ENCODE data around the gene ASB2. TPM values are rescaled to one million over a fixed set of nuclear protein-coding genes. Genes with fewer than 3 reads are reported as not detected.

ASB2 gene
- total RNA-seq, 1 donor from 2014 or later, result not detected

DNA sequence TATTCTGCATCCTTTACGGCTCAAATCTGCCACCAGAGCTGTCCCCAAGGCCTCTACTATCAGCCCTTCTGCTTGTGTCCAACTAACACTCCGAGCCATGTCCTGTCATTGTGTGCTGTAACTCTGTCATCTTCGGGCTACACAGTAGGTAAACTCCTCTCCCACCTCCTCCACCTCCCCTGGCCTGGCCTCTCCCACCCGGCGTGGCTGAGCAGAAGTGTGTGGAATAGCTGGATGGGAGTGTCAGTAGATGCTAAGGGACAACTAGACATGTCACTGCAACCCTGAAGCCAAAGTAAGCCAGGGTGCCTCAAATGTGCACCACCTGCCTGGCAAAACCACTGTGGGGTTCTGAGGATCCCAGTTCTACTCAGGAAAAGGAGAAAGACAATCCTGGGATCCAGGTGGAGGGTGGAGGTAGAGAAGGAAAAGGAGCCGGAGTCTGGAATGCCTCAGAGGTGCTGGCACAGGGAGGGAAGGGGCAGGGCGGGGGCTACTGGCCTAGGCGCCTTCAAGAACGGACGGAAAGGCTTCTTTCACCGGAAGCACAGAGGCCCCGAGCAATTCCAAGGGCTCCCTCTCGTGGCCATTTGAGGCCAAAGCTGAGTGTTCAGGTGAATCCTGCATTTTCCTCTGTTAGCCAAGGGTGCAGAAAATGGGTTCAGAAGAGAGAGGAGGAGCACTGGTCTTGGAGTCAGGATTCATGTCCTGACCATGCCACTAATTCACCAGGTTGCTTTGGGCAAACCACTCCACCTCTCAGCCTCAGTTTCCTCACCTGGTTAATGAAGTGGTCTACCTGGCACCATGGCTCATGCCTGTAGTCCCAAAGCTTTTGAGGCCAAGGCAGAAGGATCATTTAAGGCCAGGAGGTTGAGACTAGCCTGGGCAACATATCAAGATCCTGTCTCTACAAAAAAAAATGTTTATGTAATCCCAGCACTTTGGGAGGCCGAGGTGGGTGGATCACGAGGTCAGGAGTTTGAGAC is 69.7 kb downstream of the ASB2 start:
- peak; percentile 51 for DNase-seq (ENCODE audit: low spot score, unreplicated experiment)
- Mint-ChIP-seq H3K4me1 (ENCODE audit: low read depth) (peaks cover 15% of the 10 kb centered on the region), H3K9me3 (ENCODE audit: low read depth) (no peaks in the 10 kb centered on the region), H3K27me3 (peaks cover 7% of the 10 kb centered on the region), H3K27ac (no peak overlapping the region), H3K36me3 (ENCODE audit: insufficient read depth) (no peaks in the 10 kb centered on the region), H3K4me3 (ENCODE audit: low read depth) (no peak overlapping the region)
- TF ChIP-seq, protein P1, sequence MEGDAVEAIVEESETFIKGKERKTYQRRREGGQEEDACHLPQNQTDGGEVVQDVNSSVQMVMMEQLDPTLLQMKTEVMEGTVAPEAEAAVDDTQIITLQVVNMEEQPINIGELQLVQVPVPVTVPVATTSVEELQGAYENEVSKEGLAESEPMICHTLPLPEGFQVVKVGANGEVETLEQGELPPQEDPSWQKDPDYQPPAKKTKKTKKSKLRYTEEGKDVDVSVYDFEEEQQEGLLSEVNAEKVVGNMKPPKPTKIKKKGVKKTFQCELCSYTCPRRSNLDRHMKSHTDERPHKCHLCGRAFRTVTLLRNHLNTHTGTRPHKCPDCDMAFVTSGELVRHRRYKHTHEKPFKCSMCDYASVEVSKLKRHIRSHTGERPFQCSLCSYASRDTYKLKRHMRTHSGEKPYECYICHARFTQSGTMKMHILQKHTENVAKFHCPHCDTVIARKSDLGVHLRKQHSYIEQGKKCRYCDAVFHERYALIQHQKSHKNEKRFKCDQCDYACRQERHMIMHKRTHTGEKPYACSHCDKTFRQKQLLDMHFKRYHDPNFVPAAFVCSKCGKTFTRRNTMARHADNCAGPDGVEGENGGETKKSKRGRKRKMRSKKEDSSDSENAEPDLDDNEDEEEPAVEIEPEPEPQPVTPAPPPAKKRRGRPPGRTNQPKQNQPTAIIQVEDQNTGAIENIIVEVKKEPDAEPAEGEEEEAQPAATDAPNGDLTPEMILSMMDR (IDR thresholded peaks at IDR 0.05; ENCODE audit: unreplicated experiment), result peak; percentile 81

DNA sequence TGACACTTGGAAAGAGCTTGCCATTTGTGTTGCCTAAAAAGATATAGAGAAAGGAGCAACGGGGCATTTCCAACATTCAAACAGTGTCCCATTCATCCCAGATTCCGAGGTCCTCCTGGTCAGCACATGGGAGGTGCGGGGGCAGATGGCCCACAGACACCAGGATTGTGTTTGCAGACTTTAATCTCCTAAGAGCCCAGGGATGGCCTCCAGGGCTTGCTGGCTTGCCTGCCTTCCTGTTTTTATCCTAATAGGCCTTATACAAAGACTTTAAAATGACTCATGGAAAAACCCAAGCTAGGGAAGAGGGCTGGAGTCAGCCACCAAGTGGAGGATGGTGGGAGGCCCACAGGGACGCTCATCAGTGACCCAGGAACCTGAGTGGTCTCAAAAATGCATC is 70.7 kb downstream of the ASB2 start:
- Mint-ChIP-seq H3K36me3 (ENCODE audit: insufficient read depth) (no peaks in the 10 kb centered on the region), H3K27me3 (peaks cover 9% of the 10 kb centered on the region), H3K9me3 (ENCODE audit: low read depth) (no peaks in the 10 kb centered on the region), H3K4me3 (ENCODE audit: low read depth) (no peak overlapping the region), H3K27ac (no peak overlapping the region), H3K4me1 (ENCODE audit: low read depth) (peaks cover 18% of the 10 kb centered on the region)
- no peak for DNase-seq (ENCODE audit: low spot score, unreplicated experiment)
- TF ChIP-seq, protein P1 (IDR thresholded peaks at IDR 0.05; ENCODE audit: unreplicated experiment), result no peak

DNA sequence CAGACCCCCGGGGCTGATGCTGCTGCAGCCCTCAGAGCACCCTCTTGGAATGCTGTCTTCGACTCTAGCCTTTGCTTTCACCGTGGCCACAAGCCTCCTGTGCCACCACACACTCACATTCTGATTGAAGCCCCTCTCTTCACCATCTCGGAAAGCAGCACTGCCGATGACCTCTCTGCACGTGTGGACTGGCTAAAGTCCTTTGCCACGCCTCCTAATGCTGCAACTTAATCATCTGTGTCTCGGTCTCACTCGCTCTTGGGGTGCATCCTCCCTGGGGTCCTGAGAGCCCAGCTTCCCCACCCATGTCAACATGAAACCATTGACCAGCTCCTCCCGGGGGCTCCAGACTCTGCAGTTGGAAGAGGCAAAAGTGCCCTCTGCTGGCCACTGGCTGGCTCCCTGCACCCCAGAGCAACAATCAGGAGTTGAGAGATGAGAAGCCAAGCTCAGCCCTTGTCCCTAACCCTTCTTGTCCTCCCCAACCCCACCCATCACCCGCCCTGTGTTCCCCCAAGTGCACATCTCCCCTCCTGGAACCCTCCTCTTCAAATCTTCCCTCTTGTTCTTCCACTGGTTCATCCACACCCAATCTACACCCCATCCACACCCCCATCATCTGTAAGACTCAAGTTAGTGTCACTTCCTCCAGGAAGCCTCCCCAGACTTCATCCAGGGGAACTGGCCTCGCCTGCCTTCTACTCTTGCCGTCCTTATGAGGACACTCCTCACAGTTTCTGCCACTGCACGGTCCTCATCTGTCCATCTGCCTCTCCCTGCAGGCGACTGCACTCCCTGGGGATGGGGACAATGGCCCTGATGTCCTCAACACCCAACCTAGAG is 72.8 kb downstream of the ASB2 start:
- H3K4me3 Mint-ChIP-seq (ENCODE audit: low read depth), result no peak overlapping the region
- peaks cover 12% of the 10 kb centered on the region for H3K27me3 Mint-ChIP-seq
- peaks cover 18% of the 10 kb centered on the region for H3K4me1 Mint-ChIP-seq (ENCODE audit: low read depth)
- no peaks in the 10 kb centered on the region for H3K36me3 Mint-ChIP-seq (ENCODE audit: insufficient read depth)
- H3K27ac Mint-ChIP-seq, result no peak overlapping the region
- no peak for DNase-seq (ENCODE audit: low spot score, unreplicated experiment)
- H3K9me3 Mint-ChIP-seq (ENCODE audit: low read depth), result no peaks in the 10 kb centered on the region
- TF ChIP-seq, protein P1 (IDR thresholded peaks at IDR 0.05; ENCODE audit: unreplicated experiment), result peak; percentile 64

- Mint-ChIP-seq H3K27me3 (peaks cover 12% of the 10 kb centered on the region), H3K9me3 (ENCODE audit: low read depth) (no peaks in the 10 kb centered on the region), H3K27ac (peak overlapping the region; percentile 77), H3K4me1 (ENCODE audit: low read depth) (peaks cover 18% of the 10 kb centered on the region), H3K36me3 (ENCODE audit: insufficient read depth) (no peaks in the 10 kb centered on the region), H3K4me3 (ENCODE audit: low read depth) (no peak overlapping the region)
- TF ChIP-seq, protein P1 (IDR thresholded peaks at IDR 0.05; ENCODE audit: unreplicated experiment), result no peak
- DNase-seq (ENCODE audit: low spot score, unreplicated experiment), result no peak
Measured at GRCh38 chr14:93902619-93903307, 73.6 kb downstream of the ASB2 start.

DNA sequence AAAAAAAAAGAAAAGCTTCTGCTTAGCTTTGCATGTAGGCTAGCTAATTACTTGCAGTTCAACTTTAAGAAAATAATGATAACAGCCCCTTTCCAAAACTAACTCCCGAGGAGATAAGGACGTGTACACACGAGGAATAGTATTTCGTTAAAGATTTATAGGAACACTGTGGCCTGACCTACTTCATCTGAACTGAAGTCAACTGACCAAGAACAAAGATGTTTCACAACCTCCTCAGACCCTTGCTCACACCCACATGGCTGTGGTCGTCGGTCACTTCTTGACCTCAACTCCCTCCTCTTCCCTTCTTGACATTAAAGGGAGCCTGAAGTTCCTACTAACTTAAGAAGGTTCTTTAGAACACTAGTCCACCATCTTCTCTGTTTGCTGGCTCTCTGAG is 74.6 kb downstream of the ASB2 start:
- peaks cover 18% of the 10 kb centered on the region for H3K4me1 Mint-ChIP-seq (ENCODE audit: low read depth)
- no peaks in the 10 kb centered on the region for H3K9me3 Mint-ChIP-seq (ENCODE audit: low read depth)
- H3K27me3 Mint-ChIP-seq, result peaks cover 16% of the 10 kb centered on the region
- H3K27ac Mint-ChIP-seq, result peak overlapping the region; percentile 76
- no peak overlapping the region for H3K4me3 Mint-ChIP-seq (ENCODE audit: low read depth)
- H3K36me3 Mint-ChIP-seq (ENCODE audit: insufficient read depth), result no peaks in the 10 kb centered on the region
- TF ChIP-seq, protein P1 (IDR thresholded peaks at IDR 0.05; ENCODE audit: unreplicated experiment), result no peak
- DNase-seq (ENCODE audit: low spot score, unreplicated experiment), result no peak

Measured in progenitor cell of endocrine pancreas (in vitro differentiated cells).